OCI-LY1 (cell line): ENCODE results near the gene CEP85L.

Source experiments
- CTCF ChIP-seq: fragments of 200-600 bp; sonication (generic), shearing (Covaris generic); IDR thresholded peaks from 2 replicates; pipeline ENCODE4 v1.5.1; 2017; ENCODE audit warnings: mild to moderate bottlenecking, antibody characterized with exemption, low read length, moderate library complexity, mixed read lengths
- EZH2 ChIP-seq: fragments of 200-600 bp; sonication (generic), shearing (Covaris generic); IDR thresholded peaks from 2 replicates; pipeline ENCODE4 v1.8.0; 2017; ENCODE audit warnings: borderline replicate concordance, mixed run types, mild to moderate bottlenecking, antibody characterized with exemption, low read length, moderate library complexity, mixed read lengths

- TF ChIP-seq CTCF (no peak), EZH2 (no peak)
These were observed 126.7 kb downstream of the CEP85L start for GRCh38 chr6:118524686-118525085.
